ENCODE results near the gene CALN1. TPM values are rescaled to one million over a fixed set of nuclear protein-coding genes. Genes with fewer than 3 reads are reported as not detected.

CALN1 gene
- polyA plus RNA-seq, 1 donor from 2014 or later: 7.8 TPM

- TF ChIP-seq SMC3 (conservative IDR thresholded peaks at IDR 0.05; ENCODE audit: poor library complexity) (no peak), RAD21 (conservative IDR thresholded peaks at IDR 0.05) (no peak), REST (IDR thresholded peaks at IDR 0.05; ENCODE audit: borderline replicate concordance) (no peak), EZH2 (IDR thresholded peaks at IDR 0.05; ENCODE audit: borderline replicate concordance, insufficient read depth, low read length, poor library complexity, severe bottlenecking) (no peak), EP300 (conservative IDR thresholded peaks at IDR 0.05; ENCODE audit: poor library complexity, severe bottlenecking) (no peak), TAF1 (IDR thresholded peaks at IDR 0.05; ENCODE audit: low read depth) (no peak), MXI1 (conservative IDR thresholded peaks at IDR 0.05; ENCODE audit: poor library complexity, severe bottlenecking) (no peak), CTCF (IDR thresholded peaks at IDR 0.05; ENCODE audit: poor library complexity, severe bottlenecking) (no peak), POLR2AphosphoS5 (IDR thresholded peaks at IDR 0.05) (no peak)
- no peak overlapping the region for H3K4me2 ChIP-seq (ENCODE audit: low read length)
- no peaks in the 10 kb centered on the region for H3K79me2 ChIP-seq (replicated peaks; ENCODE audit: insufficient read depth, low read length)
- no peak overlapping the region for H3K9ac ChIP-seq (ENCODE audit: low read length)
- no peaks in the 10 kb centered on the region for H3K27me3 ChIP-seq (ENCODE audit: insufficient read depth, low read depth, low read length)
- no peaks in the 10 kb centered on the region for H4K20me1 ChIP-seq (ENCODE audit: insufficient read depth)
- no peak overlapping the region for H2AFZ ChIP-seq (ENCODE audit: low read depth, low read length)
- no peak overlapping the region for H3K4me3 ChIP-seq (ENCODE audit: low read length)
- no peaks in the 10 kb centered on the region for H3K36me3 ChIP-seq (ENCODE audit: insufficient read depth, low read length)
- no peaks in the 10 kb centered on the region for H3K9me3 ChIP-seq (ENCODE audit: low read length)
- H3K9me2 ChIP-seq (ENCODE audit: insufficient read depth, low read length): no peaks in the 10 kb centered on the region
- no peak overlapping the region for H3K27ac ChIP-seq (ENCODE audit: low read length)
- H3F3A ChIP-seq (ENCODE audit: insufficient read depth, low read length, poor library complexity, severe bottlenecking): no peaks in the 10 kb centered on the region
Observed at GRCh38 chr7:72447465-72448204, 35.5 kb upstream of the CALN1 start.

GRCh38 chr7:72446591-72447462 lies 34.7 kb upstream of the CALN1 start:
- Histone ChIP-seq H3K27me3 (ENCODE audit: insufficient read depth, low read depth, low read length) (no peaks in the 10 kb centered on the region), H4K20me1 (ENCODE audit: insufficient read depth) (no peaks in the 10 kb centered on the region), H3K9me2 (ENCODE audit: insufficient read depth, low read length) (no peaks in the 10 kb centered on the region), H3K4me3 (ENCODE audit: low read length) (no peak overlapping the region), H3K4me2 (ENCODE audit: low read length) (no peak overlapping the region), H3K27ac (ENCODE audit: low read length) (no peak overlapping the region), H3K9ac (ENCODE audit: low read length) (no peak overlapping the region), H2AFZ (ENCODE audit: low read depth, low read length) (no peak overlapping the region), H3K9me3 (ENCODE audit: low read length) (no peaks in the 10 kb centered on the region), H3K36me3 (ENCODE audit: insufficient read depth, low read length) (no peaks in the 10 kb centered on the region), H3F3A (ENCODE audit: insufficient read depth, low read length, poor library complexity, severe bottlenecking) (no peaks in the 10 kb centered on the region), H3K79me2 (replicated peaks; ENCODE audit: insufficient read depth, low read length) (no peaks in the 10 kb centered on the region)
- TF ChIP-seq POLR2AphosphoS5 (IDR thresholded peaks at IDR 0.05): no peak
- no peak for TF ChIP-seq EP300 (conservative IDR thresholded peaks at IDR 0.05; ENCODE audit: poor library complexity, severe bottlenecking)
- no peak for TF ChIP-seq SMC3 (conservative IDR thresholded peaks at IDR 0.05; ENCODE audit: poor library complexity)
- TF ChIP-seq REST (IDR thresholded peaks at IDR 0.05; ENCODE audit: borderline replicate concordance): no peak
- no peak for TF ChIP-seq TAF1 (IDR thresholded peaks at IDR 0.05; ENCODE audit: low read depth)
- no peak for TF ChIP-seq CTCF (IDR thresholded peaks at IDR 0.05; ENCODE audit: poor library complexity, severe bottlenecking)
- TF ChIP-seq RAD21 (conservative IDR thresholded peaks at IDR 0.05): no peak
- TF ChIP-seq EZH2 (IDR thresholded peaks at IDR 0.05; ENCODE audit: borderline replicate concordance, insufficient read depth, low read length, poor library complexity, severe bottlenecking): no peak
- TF ChIP-seq MXI1 (conservative IDR thresholded peaks at IDR 0.05; ENCODE audit: poor library complexity, severe bottlenecking): no peak

Measured in neural cell (in vitro differentiated cells).